Loucy (cell line): ENCODE results near the gene ARHGAP11B.
"Not testable (repeated sequence)": the region's sequence is repeated elsewhere in the genome, so short reads cannot be mapped to it uniquely, and the experiment has no call there.

ENCODE experiments used
- H2AFZ ChIP-seq: fragments of 200-600 bp; sonication (generic); 2 replicates; pipeline ENCODE4 v1.6.0; 2016; ENCODE audit warnings: antibody characterized with exemption, mild to moderate bottlenecking, low read length, moderate library complexity
- H3F3A ChIP-seq: fragments of 200-600 bp; 2 replicates; pipeline ENCODE4 v1.6.0; 2016; ENCODE audit warnings: antibody characterized with exemption, low read depth, mild to moderate bottlenecking
- H3K27me3 ChIP-seq: fragments of 200-600 bp; sonication (generic); 2 replicates; pipeline ENCODE4 v1.6.1; 2014; ENCODE audit warnings: low read length, mild to moderate bottlenecking; ENCODE audit not compliant: insufficient read depth, poor library complexity, severe bottlenecking
- H3K36me3 ChIP-seq: fragments of 200-600 bp; sonication (generic); 2 replicates; pipeline ENCODE4 v1.6.1; 2016; ENCODE audit warnings: low read length; ENCODE audit not compliant: insufficient read depth
- H3K4me1 ChIP-seq: fragments of 200-600 bp; sonication (generic); 2 replicates; pipeline ENCODE4 v1.5.1; 2014; ENCODE audit warnings: low read length, mild to moderate bottlenecking; ENCODE audit not compliant: insufficient read depth, poor library complexity, severe bottlenecking
- H3K4me2 ChIP-seq: fragments of 200-600 bp; sonication (generic); 2 replicates; pipeline ENCODE4 v1.6.0; 2014; ENCODE audit warnings: antibody characterized with exemption, low read length, low read depth, mild to moderate bottlenecking; ENCODE audit not compliant: poor library complexity, severe bottlenecking
- H3K4me3 ChIP-seq: fragments of 200-600 bp; sonication (generic); 2 replicates; pipeline ENCODE4 v1.5.1; 2014; ENCODE audit warnings: low read length, mild to moderate bottlenecking, mixed read lengths; ENCODE audit not compliant: poor library complexity, severe bottlenecking
- H3K79me2 ChIP-seq: fragments of 200-600 bp; sonication (generic); 2 replicates; pipeline ENCODE4 v1.6.1; 2014; ENCODE audit warnings: low read length; ENCODE audit not compliant: insufficient read depth
- H3K9ac ChIP-seq: fragments of 200-600 bp; sonication (generic); 2 replicates; pipeline ENCODE4 v1.6.0; 2014; ENCODE audit warnings: mild to moderate bottlenecking, low read depth, low read length, moderate library complexity; ENCODE audit not compliant: poor library complexity, severe bottlenecking
- H3K9me2 ChIP-seq: fragments of 200-600 bp; sonication (generic); replicated peaks from 2 replicates; pipeline ENCODE4 v1.6.1; 2016; ENCODE audit warnings: low read depth, low read length, mixed read lengths
- H3K9me3 ChIP-seq: fragments of 200-600 bp; sonication (generic); 2 replicates; pipeline ENCODE4 v1.6.1; 2014; ENCODE audit warnings: mild to moderate bottlenecking, antibody characterized with exemption, low read length, low read depth; ENCODE audit not compliant: insufficient read depth
- H4K20me1 ChIP-seq: fragments of 200-600 bp; sonication (generic); 2 replicates; pipeline ENCODE4 v1.6.0; 2014; ENCODE audit warnings: antibody characterized with exemption, low read length, mild to moderate bottlenecking; ENCODE audit not compliant: insufficient read depth, poor library complexity, severe bottlenecking
- CTCF ChIP-seq: fragments of 200-600 bp; sonication (generic); conservative IDR thresholded peaks from 2 replicates; pipeline ENCODE4 v1.5.1; 2014; ENCODE audit warnings: mild to moderate bottlenecking, antibody characterized with exemption, low read length
- EZH2phosphoT487 ChIP-seq: fragments of 200-600 bp; IDR thresholded peaks from 2 replicates; pipeline ENCODE4 v1.6.1; 2018; ENCODE audit warnings: antibody characterized with exemption, mild to moderate bottlenecking, moderate library complexity, borderline replicate concordance

The ARHGAP11B gene

GRCh38 chr15:30661154-30661553 lies 35.2 kb downstream of the ARHGAP11B start:
- not testable (repeated sequence) for H3K9ac ChIP-seq, H3K4me2 ChIP-seq, H3F3A ChIP-seq, H2AFZ ChIP-seq, H3K4me3 ChIP-seq, H3K27me3 ChIP-seq, H3K9me2 ChIP-seq, H3K9me3 ChIP-seq, H3K4me1 ChIP-seq
- Histone ChIP-seq H4K20me1 (peaks cover 42% of the 10 kb centered on the region), H3K79me2 (peaks cover 76% of the 10 kb centered on the region), H3K36me3 (peaks cover 84% of the 10 kb centered on the region)
- peak; percentile 73 for TF ChIP-seq CTCF

GRCh38 chr15:30669621-30670020 lies 43.7 kb downstream of the ARHGAP11B start:
- peaks cover 37% of the 10 kb centered on the region for H4K20me1 ChIP-seq
- H3K4me3 ChIP-seq, H3K27me3 ChIP-seq, H3K9me3 ChIP-seq, H3K4me2 ChIP-seq, H3F3A ChIP-seq, H3K9me2 ChIP-seq, H3K4me1 ChIP-seq, H2AFZ ChIP-seq, H3K9ac ChIP-seq: not testable (repeated sequence)
- peaks cover 67% of the 10 kb centered on the region for H3K79me2 ChIP-seq
- peaks cover 87% of the 10 kb centered on the region for H3K36me3 ChIP-seq

GRCh38 chr15:30670056-30670455 lies 44.1 kb downstream of the ARHGAP11B start:
- H3K9me3 ChIP-seq, result no peaks in the 10 kb centered on the region
- no peak overlapping the region for H3K4me3 ChIP-seq
- H3K4me1 ChIP-seq, result no peaks in the 10 kb centered on the region
- H2AFZ ChIP-seq, result no peak overlapping the region
- no peaks in the 10 kb centered on the region; the same call in 1 of the 2 replicates for H3F3A ChIP-seq
- H3K27me3 ChIP-seq, result no peaks in the 10 kb centered on the region
- H3K9me2 ChIP-seq, result no peaks in the 10 kb centered on the region
- TF ChIP-seq EZH2phosphoT487 (no peak), CTCF (no peak)
- no peak overlapping the region for H3K9ac ChIP-seq
- H4K20me1 ChIP-seq, result peaks cover 37% of the 10 kb centered on the region
- peaks cover 83% of the 10 kb centered on the region for H3K36me3 ChIP-seq
- H3K79me2 ChIP-seq, result peaks cover 64% of the 10 kb centered on the region
- no peak overlapping the region for H3K4me2 ChIP-seq

- Histone ChIP-seq H3K36me3 (peaks cover 82% of the 10 kb centered on the region), H3F3A (no peaks in the 10 kb centered on the region; the same call in 1 of the 2 replicates), H2AFZ (no peak overlapping the region), H3K79me2 (peaks cover 52% of the 10 kb centered on the region), H3K4me3 (no peak overlapping the region), H3K9ac (no peak overlapping the region), H3K4me2 (no peak overlapping the region), H3K9me3 (no peaks in the 10 kb centered on the region), H4K20me1 (peaks cover 26% of the 10 kb centered on the region), H3K9me2 (no peaks in the 10 kb centered on the region), H3K27me3 (no peaks in the 10 kb centered on the region), H3K4me1 (no peaks in the 10 kb centered on the region)
- TF ChIP-seq CTCF (no peak), EZH2phosphoT487 (no peak)
Measured at GRCh38 chr15:30671309-30671708, 45.4 kb downstream of the ARHGAP11B start.
